HG03565 (cell line): ENCODE measurements around the gene NLRP10.
"Not testable (repeated sequence)": the region's sequence is repeated elsewhere in the genome, so short reads cannot be mapped to it uniquely, and the experiment has no call there.

Experiments
- ATAC-seq: cut with Tn5 transposase; IDR thresholded peaks from one replicate; pipeline ENCODE4 v1.9.1; 2021; ENCODE audit warnings: mild to moderate bottlenecking, moderate library complexity; ENCODE audit not compliant: unreplicated experiment

NLRP10 gene, protein sequence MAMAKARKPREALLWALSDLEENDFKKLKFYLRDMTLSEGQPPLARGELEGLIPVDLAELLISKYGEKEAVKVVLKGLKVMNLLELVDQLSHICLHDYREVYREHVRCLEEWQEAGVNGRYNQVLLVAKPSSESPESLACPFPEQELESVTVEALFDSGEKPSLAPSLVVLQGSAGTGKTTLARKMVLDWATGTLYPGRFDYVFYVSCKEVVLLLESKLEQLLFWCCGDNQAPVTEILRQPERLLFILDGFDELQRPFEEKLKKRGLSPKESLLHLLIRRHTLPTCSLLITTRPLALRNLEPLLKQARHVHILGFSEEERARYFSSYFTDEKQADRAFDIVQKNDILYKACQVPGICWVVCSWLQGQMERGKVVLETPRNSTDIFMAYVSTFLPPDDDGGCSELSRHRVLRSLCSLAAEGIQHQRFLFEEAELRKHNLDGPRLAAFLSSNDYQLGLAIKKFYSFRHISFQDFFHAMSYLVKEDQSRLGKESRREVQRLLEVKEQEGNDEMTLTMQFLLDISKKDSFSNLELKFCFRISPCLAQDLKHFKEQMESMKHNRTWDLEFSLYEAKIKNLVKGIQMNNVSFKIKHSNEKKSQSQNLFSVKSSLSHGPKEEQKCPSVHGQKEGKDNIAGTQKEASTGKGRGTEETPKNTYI

DNA sequence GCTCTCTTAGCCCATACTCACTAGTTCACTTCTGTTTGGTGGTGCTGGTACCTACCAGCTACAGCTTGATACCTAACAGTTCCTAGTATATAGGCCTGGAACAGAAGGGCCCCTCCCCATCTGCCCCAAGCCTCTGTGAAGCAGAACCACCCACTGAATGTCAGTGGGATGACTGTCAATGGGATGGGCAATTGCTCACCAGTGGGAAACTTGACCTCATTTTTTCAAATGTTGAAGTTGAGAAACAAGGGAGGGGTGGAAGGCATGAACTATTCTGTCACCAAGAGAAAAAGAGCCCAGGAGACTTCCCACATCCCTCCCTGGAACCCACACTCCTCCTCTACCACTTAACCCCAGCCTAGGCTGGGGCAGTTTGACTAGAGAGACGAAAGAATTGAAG, at the start of gene NLRP10:
NLRP10 (minus strand) TSS at position 62 of the 400 bp plus-strand sequence. CDS start 1,952 bp downstream, outside the sequence.
- ATAC-seq, result no peak

DNA sequence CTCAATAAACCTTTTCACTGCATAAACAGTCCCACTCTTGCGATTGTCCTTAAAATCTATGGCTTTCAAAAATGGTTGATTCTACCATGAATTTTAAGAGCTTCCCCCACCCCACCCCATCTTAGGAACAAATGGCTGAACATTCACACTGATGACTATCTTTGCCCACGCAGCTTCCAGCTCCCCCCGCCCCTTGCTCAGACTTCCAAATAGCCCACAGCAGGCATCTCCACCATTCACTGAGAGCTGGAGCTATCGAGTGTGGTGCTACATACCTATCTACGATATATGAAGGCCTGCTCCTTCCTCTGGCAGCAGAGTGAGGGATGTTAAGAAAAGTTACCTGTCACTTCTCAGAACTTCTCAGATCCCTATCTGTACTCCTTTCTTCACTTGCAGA, 48.6 kb upstream of the NLRP10 start:
- ATAC-seq, result no peak

DNA sequence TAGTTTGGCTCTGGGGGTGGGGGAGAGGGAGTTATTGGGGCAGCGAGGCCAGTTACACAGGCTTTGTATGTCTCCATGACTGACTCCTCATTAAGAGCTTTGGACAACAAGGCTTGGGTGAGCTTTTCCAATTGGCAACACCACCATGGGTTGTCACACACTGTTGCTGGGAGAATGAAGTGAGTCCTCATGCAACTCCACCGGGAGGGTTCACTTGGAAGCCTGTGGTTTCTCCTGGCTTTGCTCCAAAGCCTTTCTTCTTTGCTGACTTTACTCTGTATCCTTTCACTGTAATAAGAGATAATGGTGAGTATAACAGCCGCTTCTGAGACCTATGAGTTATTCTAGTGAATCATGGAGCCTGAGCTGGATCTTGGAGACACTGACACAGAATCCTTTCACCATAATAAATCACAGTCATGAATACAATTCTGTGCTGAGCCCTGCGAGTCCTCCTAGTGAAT, 46.8 kb upstream of the NLRP10 start:
- no peak for ATAC-seq

DNA sequence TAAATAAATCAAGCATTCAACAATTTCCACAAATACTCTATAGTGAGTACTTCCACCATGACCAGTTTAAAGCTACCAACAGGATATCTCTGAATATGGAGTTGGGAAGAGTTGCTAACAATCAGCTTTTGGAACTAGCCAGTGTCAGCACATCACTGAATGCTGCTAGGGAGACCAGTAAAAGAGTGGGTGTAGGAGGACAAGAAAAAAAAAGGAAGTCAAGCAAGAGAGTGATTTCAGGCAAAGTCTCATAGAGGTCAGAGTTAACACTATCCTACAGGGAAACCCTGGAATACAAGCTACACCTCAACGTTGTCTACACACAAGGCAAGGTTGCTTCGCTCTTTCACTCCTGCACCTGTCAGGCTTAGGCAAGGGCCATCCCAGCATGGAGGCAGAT, 46.1 kb upstream of the NLRP10 start:
- no peak for ATAC-seq

DNA sequence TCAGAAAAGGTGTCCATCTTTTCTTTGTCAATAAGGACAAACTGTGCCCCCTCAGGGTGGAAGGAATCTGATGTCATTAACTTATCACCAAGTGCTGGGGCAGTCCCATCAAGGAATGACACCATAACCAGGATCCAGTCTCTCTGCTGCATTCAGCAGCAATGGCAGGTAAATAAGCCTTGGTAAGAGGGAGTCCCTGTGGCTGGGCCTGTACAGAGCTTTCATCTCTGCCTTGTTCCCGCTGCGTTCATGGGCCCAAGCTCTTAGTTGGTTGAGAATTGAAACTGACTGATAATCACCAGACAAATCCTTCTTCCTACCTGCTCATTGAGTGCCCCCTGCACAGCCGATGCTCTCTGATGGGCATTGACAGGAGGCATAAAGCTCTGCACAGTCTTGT, 44.6 kb upstream of the NLRP10 start:
- no peak for ATAC-seq

DNA sequence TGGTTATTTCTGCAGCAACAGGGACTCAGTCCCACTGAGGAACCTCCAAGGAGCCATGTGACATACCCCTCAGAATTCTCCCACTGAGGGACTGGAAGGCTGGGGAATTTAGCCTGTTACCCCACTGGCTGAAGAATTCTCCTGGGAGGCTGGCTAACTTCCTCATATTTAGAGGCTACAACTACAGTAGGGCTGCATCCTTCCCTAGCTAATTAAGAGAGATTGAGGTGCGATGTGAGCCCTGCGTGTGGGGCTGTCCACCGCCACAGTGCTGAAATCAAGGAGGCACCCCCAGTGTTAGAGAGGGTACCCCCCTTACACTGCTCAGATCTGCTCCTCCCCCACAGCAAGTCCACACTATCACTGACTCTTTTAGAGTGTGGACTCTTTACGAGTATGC, 43.0 kb upstream of the NLRP10 start:
- no peak for ATAC-seq

DNA sequence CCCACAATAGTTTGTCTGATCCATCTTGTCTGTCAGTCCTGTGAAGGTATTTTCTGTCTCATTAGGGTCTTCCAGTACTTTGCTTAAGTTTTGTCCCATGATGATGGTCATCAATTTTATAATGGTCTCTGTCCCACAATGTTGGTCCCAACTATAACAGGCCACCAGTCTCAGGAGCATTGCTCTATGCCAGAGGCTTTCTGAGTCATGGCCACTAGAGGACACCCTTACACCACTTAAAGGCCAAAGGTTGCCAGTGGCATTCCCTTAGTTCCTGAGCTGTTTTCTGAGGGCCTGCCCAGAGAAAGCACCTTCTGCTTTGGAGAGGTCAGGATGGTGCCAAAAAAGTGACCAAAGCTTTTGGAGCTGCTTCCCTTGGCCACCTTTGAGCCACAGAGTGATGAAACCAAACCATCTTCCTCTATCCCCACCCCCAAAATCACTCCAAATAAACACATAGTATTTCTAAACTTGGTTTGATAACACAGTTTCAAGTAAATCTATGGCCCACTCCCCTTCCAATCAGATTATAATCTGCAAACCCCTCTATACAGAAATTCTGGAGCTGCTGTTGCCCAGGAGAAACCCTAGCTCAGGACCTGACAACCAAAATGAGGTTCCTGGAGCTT, 41.2 kb upstream of the NLRP10 start:
- ATAC-seq, result peak; percentile 66

DNA sequence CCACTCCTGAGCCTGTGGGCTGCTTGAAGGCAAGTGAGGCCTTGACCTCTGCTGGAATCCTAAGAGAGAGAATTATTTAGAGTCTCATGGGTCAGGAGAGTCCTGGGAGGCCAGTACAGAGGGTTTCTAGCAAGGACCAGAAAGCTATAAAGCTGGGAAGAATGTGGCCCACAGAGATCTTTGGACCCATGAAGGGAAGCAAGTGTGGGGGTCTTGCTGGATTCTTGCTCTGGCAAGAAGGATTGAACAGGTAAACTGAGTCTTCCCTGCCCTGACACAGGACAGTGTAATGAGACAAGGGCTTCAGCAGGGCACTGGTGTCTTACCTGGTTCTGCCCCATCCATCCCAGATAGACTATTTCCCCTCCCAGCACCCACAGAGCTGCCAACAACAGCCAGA, 40.3 kb upstream of the NLRP10 start:
- ATAC-seq, result no peak

DNA sequence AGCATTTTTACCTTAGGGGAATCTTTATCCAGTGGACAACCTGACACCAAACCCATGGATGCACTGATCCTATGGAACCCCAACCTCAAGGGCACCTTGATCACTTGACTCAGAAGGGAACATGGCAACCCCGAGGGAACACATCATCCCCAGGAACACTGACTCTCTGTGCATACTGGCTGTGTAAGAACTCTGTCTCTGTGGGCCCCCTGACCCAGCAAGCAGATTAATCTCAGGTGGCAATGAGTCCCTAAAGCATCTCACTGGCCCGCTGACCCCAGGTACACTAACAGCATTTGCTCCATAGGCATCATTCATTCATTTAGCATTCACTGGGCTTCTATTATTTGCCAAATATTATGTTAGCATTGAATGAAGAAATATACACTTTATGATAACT, 38.8 kb upstream of the NLRP10 start:
- no peak for ATAC-seq

DNA sequence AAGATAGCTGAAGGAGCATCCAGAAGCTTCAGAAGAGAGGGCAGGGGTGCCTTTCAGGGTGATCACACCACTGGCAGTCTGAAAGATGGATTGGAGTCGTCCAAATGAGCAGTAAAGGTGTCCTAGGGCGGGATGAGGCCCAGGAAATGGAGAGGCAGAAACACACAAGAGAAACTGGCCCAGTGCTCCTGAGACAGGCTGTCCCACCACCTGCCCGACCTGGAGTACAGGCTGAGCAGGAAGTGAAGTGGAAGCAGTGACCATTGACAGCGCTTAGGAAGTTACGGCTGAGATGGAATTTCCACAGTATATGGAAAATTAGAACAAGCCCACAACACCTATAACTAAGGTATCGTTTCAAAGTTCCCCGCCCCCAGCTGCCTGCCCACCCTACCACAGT, 37.9 kb upstream of the NLRP10 start:
- ATAC-seq, result no peak

DNA sequence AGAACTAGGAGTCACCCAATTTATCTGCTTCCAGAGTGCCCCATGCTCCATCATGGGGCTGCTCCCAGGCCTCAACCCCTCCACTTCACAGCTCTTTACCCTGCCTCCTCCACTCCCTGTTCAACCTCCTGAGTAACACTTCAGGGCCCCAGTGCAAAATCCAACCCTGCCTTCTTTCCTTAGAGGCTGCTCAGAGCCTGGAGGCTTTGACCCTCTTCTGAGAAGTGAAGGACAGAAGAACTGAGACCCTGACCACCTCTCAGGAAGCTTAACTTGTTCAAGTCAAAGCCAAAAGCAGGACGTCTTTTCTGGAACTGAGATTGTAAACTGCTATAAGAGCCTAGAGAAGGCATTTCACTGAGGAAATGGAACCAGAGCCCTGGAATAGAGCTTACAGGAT, 37.4 kb upstream of the NLRP10 start:
- ATAC-seq, result no peak

DNA sequence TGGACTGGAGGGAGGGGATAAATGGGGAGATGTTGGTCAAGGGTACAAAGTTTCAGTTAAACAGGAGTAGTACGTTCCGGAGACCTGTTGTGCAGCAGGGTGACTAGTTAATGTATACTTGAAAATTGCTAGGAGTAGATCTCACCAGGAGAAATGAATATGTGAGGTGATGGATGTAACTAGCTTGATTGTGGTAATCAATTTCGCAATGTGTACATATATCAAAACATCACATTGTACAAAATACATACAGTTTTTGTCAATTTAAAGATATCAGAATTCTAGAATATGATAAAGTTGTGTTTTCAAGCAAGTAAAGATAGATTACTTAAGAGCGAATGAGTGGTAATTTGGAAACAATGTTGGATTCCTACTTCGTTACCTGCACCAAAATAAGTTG, 35.1 kb upstream of the NLRP10 start:
- no peak for ATAC-seq

DNA sequence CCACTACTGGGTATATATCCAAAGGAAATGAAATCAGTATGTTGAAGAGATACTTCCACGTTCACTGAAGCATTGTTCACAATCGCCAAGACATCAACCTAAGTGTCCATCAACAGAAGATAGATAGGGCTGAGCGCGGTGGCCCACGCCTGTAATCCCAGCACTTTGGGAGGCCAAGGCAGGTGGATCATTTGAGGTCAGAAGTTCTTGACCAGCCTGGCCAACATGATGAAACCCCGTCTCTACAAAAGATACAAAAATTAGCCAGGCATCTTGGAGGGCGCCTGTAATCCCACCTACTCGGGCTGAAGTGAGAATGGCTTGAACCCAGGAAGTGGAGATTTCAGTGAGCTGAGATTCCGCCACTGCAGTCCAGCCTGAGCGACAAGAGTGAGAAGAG, 34.5 kb upstream of the NLRP10 start:
- no peak for ATAC-seq

DNA sequence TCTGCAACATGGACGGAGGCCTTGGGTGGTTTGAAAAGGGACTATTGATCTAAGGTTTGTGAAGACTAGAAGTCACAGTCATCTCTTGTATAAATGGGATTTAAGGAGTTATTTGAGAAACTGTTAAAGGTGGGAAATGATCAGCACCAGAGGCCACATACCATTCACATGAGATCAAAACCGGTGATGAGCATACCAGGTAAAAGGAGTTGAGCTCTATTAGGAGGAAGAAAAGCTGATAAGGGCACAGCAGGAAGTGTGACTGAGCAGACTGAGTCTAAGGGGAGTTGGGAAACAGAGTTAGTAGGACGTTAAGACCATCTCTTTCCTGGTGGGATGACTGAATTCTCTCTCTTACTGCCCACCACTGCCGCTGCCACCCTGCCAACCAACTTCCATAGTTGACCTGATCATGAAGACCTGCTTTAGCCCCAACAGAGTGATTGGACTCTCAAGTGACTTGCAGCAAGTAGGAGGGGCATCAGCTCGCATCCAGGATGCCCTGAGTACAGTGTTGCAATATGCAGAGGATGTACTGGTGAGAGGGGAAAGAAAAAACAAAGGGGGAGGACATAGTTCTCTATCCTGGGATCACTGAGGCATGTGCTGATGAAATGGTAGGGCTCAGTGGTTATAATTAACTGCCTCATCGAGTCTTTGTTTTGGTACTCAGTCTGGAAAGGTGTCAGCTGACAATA, 29.5 kb upstream of the NLRP10 start:
- no peak for ATAC-seq

DNA sequence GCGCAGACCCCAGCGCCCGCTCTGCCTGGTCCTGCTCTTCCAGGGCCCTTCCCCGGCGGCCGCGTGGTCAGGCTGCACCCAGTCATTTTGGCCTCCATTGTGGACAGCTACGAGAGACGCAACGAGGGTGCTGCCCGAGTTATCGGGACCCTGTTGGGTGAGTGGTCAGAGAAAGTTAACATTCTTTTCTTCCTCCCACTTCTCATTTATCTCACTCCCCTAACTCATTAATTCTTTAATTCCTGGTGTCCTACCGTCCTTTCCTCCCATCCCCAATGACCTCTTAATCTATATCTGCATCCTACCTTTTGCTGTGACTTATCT, 22.3 kb upstream of the NLRP10 start:
- ATAC-seq, result not testable (repeated sequence)

DNA sequence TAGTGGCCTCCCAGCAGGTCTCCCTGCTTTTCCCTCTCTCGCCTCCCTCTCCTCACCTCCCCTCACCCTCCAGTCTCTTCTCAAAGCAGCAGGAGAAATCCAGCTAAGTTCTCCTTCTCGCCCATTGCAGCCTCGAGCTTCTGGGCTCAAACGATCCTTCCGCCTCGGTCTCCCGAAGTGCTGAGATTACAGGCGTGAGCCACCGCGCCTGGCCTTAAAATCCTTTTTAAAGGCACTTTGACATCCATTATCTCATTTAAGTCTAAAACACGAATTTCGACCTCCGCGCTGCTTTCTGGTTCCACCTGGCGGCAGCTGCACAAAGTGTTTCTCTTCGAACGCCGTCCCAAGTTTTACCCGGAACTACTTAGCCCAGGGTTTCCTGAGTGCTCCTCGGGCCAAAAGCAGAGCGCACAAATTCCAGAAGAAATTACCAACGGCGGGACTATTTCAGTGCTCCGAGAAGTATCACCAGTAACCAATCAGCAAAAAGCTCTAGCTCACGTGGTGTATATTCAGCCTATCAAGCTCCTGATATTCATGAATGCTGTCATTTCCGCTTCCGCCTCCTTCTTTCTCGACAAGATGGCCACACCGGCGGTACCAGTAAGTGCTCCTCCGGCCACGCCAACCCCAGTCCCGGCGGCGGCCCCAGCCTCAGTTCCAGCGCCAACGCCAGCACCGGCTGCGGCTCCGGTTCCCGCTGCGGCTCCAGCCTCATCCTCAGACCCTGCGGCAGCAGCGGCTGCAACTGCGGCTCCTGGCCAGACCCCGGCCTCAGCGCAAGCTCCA, 21.7 kb upstream of the NLRP10 start, which contains the start of gene EIF3F:
EIF3F (plus strand) TSS at position 570 of the 792 bp plus-strand sequence; CDS start at position 586, 16 bp downstream.
- peak; percentile 97 for ATAC-seq

DNA sequence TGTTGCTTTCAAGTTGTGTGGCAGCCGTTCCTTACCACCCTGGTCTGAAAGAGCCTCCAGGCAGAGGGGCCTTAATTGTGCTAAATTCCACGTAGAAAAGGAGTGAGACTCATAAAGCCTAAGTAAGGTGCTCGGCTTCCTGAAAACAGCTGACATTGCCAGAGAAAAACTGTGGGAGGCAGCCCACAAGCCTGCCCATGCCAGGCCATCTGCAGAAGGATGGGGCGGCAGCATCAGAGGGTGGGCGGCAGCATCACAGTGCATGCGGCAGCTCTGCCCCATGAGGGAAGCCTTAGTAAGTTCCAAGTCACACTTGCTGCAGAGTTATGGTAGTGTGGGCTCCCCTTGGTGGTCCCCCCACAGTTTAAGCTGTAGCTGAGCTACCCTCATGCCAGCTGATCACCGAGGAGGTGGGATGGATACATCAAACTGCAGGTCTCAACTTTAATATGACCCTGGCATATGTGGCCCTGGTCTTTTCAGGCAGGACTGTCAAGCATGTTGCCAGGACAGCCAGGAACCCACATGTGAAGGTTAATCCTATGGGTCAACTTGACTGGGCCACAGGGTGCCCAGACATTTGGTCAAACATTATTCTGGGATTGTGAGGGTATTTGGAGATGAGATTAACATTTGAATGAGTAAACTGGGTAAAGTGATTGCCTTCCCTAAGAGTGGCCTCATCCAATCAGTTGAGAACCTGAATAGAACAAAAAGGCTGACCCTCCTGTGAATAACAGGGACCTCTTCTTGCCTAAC, 18.8 kb upstream of the NLRP10 start:
- ATAC-seq, result no peak

DNA sequence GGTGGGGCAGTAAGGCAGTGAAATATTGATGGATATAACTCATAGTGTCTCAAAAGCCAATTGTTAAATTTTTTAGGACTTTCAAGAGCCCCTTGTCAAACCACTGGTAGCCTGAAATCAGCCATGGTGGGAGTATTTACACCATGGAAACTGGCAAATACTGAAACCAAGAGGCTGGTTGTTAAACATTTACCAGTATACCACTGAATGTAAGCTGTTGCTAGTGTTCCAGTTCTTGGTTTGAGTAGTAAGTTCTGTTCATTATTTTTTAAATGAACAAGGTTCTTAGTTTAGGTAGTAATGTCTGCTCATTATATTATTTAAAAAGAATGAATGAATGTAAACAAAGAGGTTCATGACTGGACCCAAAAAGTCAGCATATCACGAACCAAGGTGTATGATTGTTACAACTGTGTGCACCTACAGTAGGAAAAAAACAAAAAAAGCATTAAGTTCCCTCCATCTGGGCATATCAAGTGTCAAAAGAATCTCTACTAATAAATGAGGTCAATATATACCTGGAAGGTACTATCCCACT, 17.4 kb upstream of the NLRP10 start:
- ATAC-seq, result no peak

DNA sequence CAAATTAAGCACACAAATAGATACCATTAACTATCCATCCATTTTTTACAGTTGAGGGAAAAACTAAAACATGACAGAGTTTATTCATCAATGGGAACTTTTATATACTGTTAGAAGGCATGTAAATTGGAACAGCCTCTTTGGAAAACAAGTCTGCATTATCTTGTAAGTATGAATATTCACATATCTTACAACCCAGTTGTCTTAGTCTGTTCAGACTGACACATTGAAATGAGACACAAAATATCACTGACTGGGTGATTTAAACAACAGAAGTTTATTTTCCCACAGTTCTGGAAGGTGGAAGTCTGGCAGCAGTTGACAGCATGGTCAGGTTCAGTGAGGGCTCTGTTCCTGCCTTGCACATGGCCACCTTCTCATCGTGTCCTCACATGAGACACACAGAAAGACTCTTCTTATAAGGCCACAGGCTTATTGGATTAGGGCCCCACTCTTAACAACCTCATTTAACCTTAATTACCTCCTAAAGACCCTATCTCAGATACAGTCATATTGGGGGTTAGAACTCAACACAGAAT, 16.4 kb upstream of the NLRP10 start:
- no peak for ATAC-seq
